Measurements from ENCODE around the gene IZUMO4.

DNA sequence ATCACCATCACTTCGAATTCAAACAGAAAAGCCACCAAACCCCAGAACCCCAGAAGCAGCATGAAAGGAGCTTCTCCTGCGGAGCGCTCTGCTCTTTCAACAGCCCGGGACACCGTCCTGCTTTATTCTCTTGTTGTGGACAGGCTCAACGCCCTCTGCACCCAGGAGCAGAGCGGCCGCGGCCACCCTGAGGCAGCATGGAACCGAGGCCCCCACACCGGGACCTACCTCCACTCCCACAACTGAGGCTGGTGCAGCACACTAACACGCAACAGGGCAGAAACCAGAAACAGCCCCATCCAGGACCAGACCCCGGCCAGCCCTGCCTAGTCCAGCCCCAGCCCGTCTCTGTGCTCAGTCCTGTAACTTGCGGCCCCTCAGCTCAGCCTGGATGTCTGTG is 47.5 kb downstream of the IZUMO4 start:
- TF ChIP-seq, protein P1, sequence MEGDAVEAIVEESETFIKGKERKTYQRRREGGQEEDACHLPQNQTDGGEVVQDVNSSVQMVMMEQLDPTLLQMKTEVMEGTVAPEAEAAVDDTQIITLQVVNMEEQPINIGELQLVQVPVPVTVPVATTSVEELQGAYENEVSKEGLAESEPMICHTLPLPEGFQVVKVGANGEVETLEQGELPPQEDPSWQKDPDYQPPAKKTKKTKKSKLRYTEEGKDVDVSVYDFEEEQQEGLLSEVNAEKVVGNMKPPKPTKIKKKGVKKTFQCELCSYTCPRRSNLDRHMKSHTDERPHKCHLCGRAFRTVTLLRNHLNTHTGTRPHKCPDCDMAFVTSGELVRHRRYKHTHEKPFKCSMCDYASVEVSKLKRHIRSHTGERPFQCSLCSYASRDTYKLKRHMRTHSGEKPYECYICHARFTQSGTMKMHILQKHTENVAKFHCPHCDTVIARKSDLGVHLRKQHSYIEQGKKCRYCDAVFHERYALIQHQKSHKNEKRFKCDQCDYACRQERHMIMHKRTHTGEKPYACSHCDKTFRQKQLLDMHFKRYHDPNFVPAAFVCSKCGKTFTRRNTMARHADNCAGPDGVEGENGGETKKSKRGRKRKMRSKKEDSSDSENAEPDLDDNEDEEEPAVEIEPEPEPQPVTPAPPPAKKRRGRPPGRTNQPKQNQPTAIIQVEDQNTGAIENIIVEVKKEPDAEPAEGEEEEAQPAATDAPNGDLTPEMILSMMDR (IDR thresholded peaks at IDR 0.05), result no peak
- no peak for TF ChIP-seq EP300 (IDR thresholded peaks at IDR 0.05)
- TF ChIP-seq POLR2A (IDR thresholded peaks at IDR 0.05), result no peak
- no peak for TF ChIP-seq POLR2AphosphoS5 (IDR thresholded peaks at IDR 0.05)
